Measurements from ENCODE around the gene CNTNAP1. TPM values are rescaled to one million over a fixed set of nuclear protein-coding genes. Genes with fewer than 3 reads are reported as not detected.

CNTNAP1 gene
- total RNA-seq, 1 experiment from 2014 or later, result 6.4 TPM

- CTCF ChIA-PET, result no interaction called here
- H3K36me3 ChIP-seq (ENCODE audit: control insufficient read depth in 1 of 2, insufficient read depth in 2 of 2, low read length in 2 of 2), result no peaks in the 10 kb centered on the region; a peak in 1 of 4 replicates
- H4K20me1 ChIP-seq (ENCODE audit: insufficient read depth), result no peaks in the 10 kb centered on the region
- no peak overlapping the region for H3K4me3 ChIP-seq (replicated peaks in 1 of 2; ENCODE audit: low read depth in 1 of 2, low read length in 2 of 2)
- no peak overlapping the region for H3K9ac ChIP-seq (ENCODE audit: low read length)
- no peaks in the 10 kb centered on the region for H3K27me3 ChIP-seq (ENCODE audit: insufficient read depth, low read length)
- RAD21 ChIA-PET (ENCODE audit: low non-redundant PET in 1 of 2, low total read pairs in 2 of 2, uncharacterized antibody in 2 of 2, unreplicated experiment in 2 of 2), result no interaction called here
- DNase-seq (ENCODE audit: low read depth, low spot score), result no peak
- ATAC-seq, result no peak
- no peaks in the 10 kb centered on the region for H3K79me2 ChIP-seq (ENCODE audit: insufficient read depth, low read length)
- H3K9me2 ChIP-seq (ENCODE audit: insufficient read depth), result no peaks in the 10 kb centered on the region
- POLR2A ChIA-PET, result no interaction called here
- no peak overlapping the region for H3K27ac ChIP-seq (ENCODE audit: low read depth, low read length)
- H3K4me1 ChIP-seq (ENCODE audit: control insufficient read depth in 1 of 2, insufficient read depth in 2 of 2, low read length in 2 of 2), result no peaks in the 10 kb centered on the region
- no peak overlapping the region for H2AFZ ChIP-seq (ENCODE audit: low read depth, low read length, poor library complexity, severe bottlenecking)
- H3K4me2 ChIP-seq (ENCODE audit: low read length), result no peak overlapping the region
- no TSS peak for BruUV-seq (replicated peaks)
- no peaks in the 10 kb centered on the region for H3K9me3 ChIP-seq (ENCODE audit: control insufficient read depth in 1 of 2, insufficient read depth in 1 of 2, low read depth in 1 of 2, low read length in 2 of 2)
- intact Hi-C loops (cut with micrococcal nuclease), result no loop called here
- no peak for TF ChIP-seq RAD21 (IDR thresholded peaks at IDR 0.05; ENCODE audit: low read depth)
- no peak for TF ChIP-seq ZFX (IDR thresholded peaks at IDR 0.05)
- no peak for TF ChIP-seq JUND (IDR thresholded peaks at IDR 0.05)
- no peak for TF ChIP-seq REST (IDR thresholded peaks at IDR 0.05; ENCODE audit: low read depth)
- TF ChIP-seq ELF1 (IDR thresholded peaks at IDR 0.05; ENCODE audit: borderline replicate concordance, low read depth), result no peak
- no peak for TF ChIP-seq EGR1 (IDR thresholded peaks at IDR 0.05; ENCODE audit: low read depth)
- no peak for TF ChIP-seq SIN3A (IDR thresholded peaks at IDR 0.05; ENCODE audit: low read depth)
- TF ChIP-seq CBX3 (IDR thresholded peaks at IDR 0.05; ENCODE audit: low read depth), result no peak
- no peak for TF ChIP-seq EZH2 (IDR thresholded peaks at IDR 0.05)
Measured at GRCh38 chr17:42692489-42692888, 10.2 kb downstream of the CNTNAP1 start.

- no peak for ATAC-seq
- no peak overlapping the region for H3K9ac ChIP-seq (ENCODE audit: low read length)
- no peaks in the 10 kb centered on the region for H3K27me3 ChIP-seq (ENCODE audit: insufficient read depth, low read length)
- H3K4me2 ChIP-seq (ENCODE audit: low read length), result no peak overlapping the region
- H3K4me1 ChIP-seq (ENCODE audit: control insufficient read depth in 1 of 2, insufficient read depth in 2 of 2, low read length in 2 of 2), result no peaks in the 10 kb centered on the region
- ChIA-PET POLR2A (no interaction called here), CTCF (no interaction called here), RAD21 (ENCODE audit: low non-redundant PET in 1 of 2, low total read pairs in 2 of 2, uncharacterized antibody in 2 of 2, unreplicated experiment in 2 of 2) (no interaction called here)
- intact Hi-C loops (cut with micrococcal nuclease), result no loop called here
- DNase-seq (ENCODE audit: low read depth, low spot score), result no peak
- H3K36me3 ChIP-seq (ENCODE audit: control insufficient read depth in 1 of 2, insufficient read depth in 2 of 2, low read length in 2 of 2), result no peaks in the 10 kb centered on the region; a peak in 1 of 4 replicates
- no peaks in the 10 kb centered on the region for H3K9me2 ChIP-seq (ENCODE audit: insufficient read depth)
- H4K20me1 ChIP-seq (ENCODE audit: insufficient read depth), result no peaks in the 10 kb centered on the region
- H2AFZ ChIP-seq (ENCODE audit: low read depth, low read length, poor library complexity, severe bottlenecking), result no peak overlapping the region
- BruUV-seq (replicated peaks), result no TSS peak
- TF ChIP-seq SIN3A (IDR thresholded peaks at IDR 0.05; ENCODE audit: low read depth) (no peak), ATF3 (IDR thresholded peaks at IDR 0.05) (no peak), ELF1 (IDR thresholded peaks at IDR 0.05; ENCODE audit: borderline replicate concordance, low read depth) (no peak), SRF (IDR thresholded peaks at IDR 0.05; ENCODE audit: low read depth) (no peak), POLR2AphosphoS5 (IDR thresholded peaks at IDR 0.05; ENCODE audit: low read depth, low read length) (no peak), ZNF274 (IDR thresholded peaks at IDR 0.05; ENCODE audit: low read depth, low read length) (no peak), YY1 (IDR thresholded peaks at IDR 0.05; ENCODE audit: extremely low read depth, insufficient replicate concordance, low read depth, low read length) (no peak), CEBPB (IDR thresholded peaks at IDR 0.05; ENCODE audit: low read depth) (no peak), ZBTB33 (IDR thresholded peaks at IDR 0.05; ENCODE audit: extremely low read depth, insufficient replicate concordance, low read length) (no peak), SP1 (IDR thresholded peaks at IDR 0.05; ENCODE audit: low read depth) (no peak), MAX (IDR thresholded peaks at IDR 0.05) (no peak)
- no peak overlapping the region for H3K4me3 ChIP-seq (replicated peaks in 1 of 2; ENCODE audit: low read depth in 1 of 2, low read length in 2 of 2)
- no peaks in the 10 kb centered on the region for H3K9me3 ChIP-seq (ENCODE audit: control insufficient read depth in 1 of 2, insufficient read depth in 1 of 2, low read depth in 1 of 2, low read length in 2 of 2)
- no peaks in the 10 kb centered on the region for H3K79me2 ChIP-seq (ENCODE audit: insufficient read depth, low read length)
- no peak overlapping the region for H3K27ac ChIP-seq (ENCODE audit: low read depth, low read length)
Measured at GRCh38 chr17:42694524-42694923, 12.2 kb downstream of the CNTNAP1 start.
